K562 (cell line): ENCODE data around the gene ADCY5. TPM values are rescaled to one million over a fixed set of nuclear protein-coding genes. Genes with fewer than 3 reads are reported as not detected.

ENCODE experiments used
- ATAC-seq: fragments of 200-7000 bp; cut with Tn5 transposase; 3 replicates; pipeline ENCODE4 v1.9.1; 2020; ENCODE audit warnings: moderate library complexity
- BruUV-seq: library from RNA; stranded (reverse); fragments of 400-500 nt; replicated peaks from 2 replicates; lab custom pipeline; 2021; lab: Mats Ljungman, UMichigan
- CTCF ChIA-PET: fragments of 300-600 bp; formaldehyde crosslinking; extraction: SDS; loops from one replicate; lab custom pipeline; 2021; ENCODE audit warnings: low intra/inter-chr PET ratio; lab: Yijun Ruan, JAX
- POLR2A ChIA-PET: fragments of 300-600, 350-650 bp; sonication (Branson Sonifier 250); formaldehyde crosslinking; extraction: SDS; loops from one replicate; lab custom pipeline; 2021; ENCODE audit warnings: antibody characterized with exemption, inconsistent platforms; lab: Yijun Ruan, JAX
- DNase-seq, 4 experiments: peaks; one replicate each; pipeline versions ENCODE4 v3.0.0 to v3.0.0-alpha.2; 2011 to 2018; ENCODE audit warnings: low spot score in 3 of 4, mixed read lengths in 3 of 4; ENCODE audit errors: extremely low read depth in 1 of 4
- FAIRE-seq: peaks from 2 replicates; lab custom pipeline; 2011; peaks lifted over from hg19 to GRCh38; lab: Jason Lieb, UNC
- H2AFZ ChIP-seq: 2 replicates; pipeline ENCODE4 v1.6.0; 2011; ENCODE audit warnings: low read depth, low read length, control low read depth, inconsistent platforms
- H3K27ac ChIP-seq: fragments of 200-600 bp; 3 replicates; pipeline ENCODE4 v1.8.0; 2011; ENCODE audit warnings: low read depth, mild to moderate bottlenecking, control low read depth, inconsistent platforms, low read length, moderate library complexity, mixed read lengths; ENCODE audit errors: extremely low read depth
- H3K27me3 ChIP-seq, 2 experiments: fragments of 300-600 bp in 1 of 2; 2 replicates in 1 of 2; 3 replicates in 1 of 2; pipeline versions ENCODE4 v1.6.0 to v1.8.0; 2011; ENCODE audit warnings: inconsistent platforms in 2 of 2, low read length in 2 of 2, mild to moderate bottlenecking in 1 of 2, mixed read lengths in 1 of 2, moderate library complexity in 1 of 2; ENCODE audit not compliant: control insufficient read depth in 2 of 2, insufficient read depth in 2 of 2
- H3K36me3 ChIP-seq: fragments of 300-600 bp; 3 replicates; pipeline ENCODE4 v1.8.0; 2011; ENCODE audit warnings: mild to moderate bottlenecking, low read length, inconsistent platforms; ENCODE audit not compliant: control insufficient read depth, insufficient read depth
- H3K4me1 ChIP-seq, 2 experiments: fragments of 200-600 bp in 1 of 2; replicated peaks in 1 of 2; 2 replicates in 1 of 2; 3 replicates in 1 of 2; pipeline versions ENCODE4 v1.5.1 to v1.8.0; 2011; ENCODE audit warnings: inconsistent platforms in 2 of 2, low read length in 2 of 2, mild to moderate bottlenecking in 1 of 2, mixed read lengths in 1 of 2, moderate library complexity in 1 of 2; ENCODE audit not compliant: control insufficient read depth in 2 of 2, insufficient read depth in 2 of 2
- H3K4me2 ChIP-seq: 2 replicates; pipeline ENCODE4 v1.6.1; 2011; ENCODE audit warnings: low read length, control low read depth, inconsistent platforms, mixed read lengths; ENCODE audit not compliant: insufficient read depth
- H3K4me3 ChIP-seq: fragments of 200-600 bp; sonication (generic), shearing (Covaris generic); 2 replicates; pipeline ENCODE4 v1.5.1; 2016; ENCODE audit warnings: control low read depth, inconsistent platforms
- H3K79me2 ChIP-seq: fragments of 200-600 bp; 3 replicates; pipeline ENCODE4 v1.8.0; 2011; ENCODE audit warnings: low read length, inconsistent platforms; ENCODE audit not compliant: control insufficient read depth, insufficient read depth
- H3K9ac ChIP-seq, 2 experiments: 2 replicates each; pipeline versions ENCODE4 v1.6.0 to v1.6.1; 2011; ENCODE audit warnings: low read depth in 2 of 2, low read length in 2 of 2, control low read depth in 1 of 2, inconsistent platforms in 1 of 2, mild to moderate bottlenecking in 1 of 2, mixed read lengths in 1 of 2; ENCODE audit not compliant: insufficient read depth in 1 of 2
- H3K9me1 ChIP-seq: one replicate; pipeline ENCODE4 v1.6.0; 2011; ENCODE audit warnings: inconsistent platforms, mild to moderate bottlenecking, low read length, moderate library complexity; ENCODE audit not compliant: control insufficient read depth, insufficient read depth
- H3K9me3 ChIP-seq: replicated peaks from 2 replicates; pipeline ENCODE4 v1.5.1; 2011; ENCODE audit warnings: low read depth, low read length, inconsistent platforms; ENCODE audit not compliant: control insufficient read depth, insufficient read depth
- H4K20me1 ChIP-seq: replicated peaks from 2 replicates; pipeline ENCODE4 v1.6.1; 2011; ENCODE audit warnings: low read length, inconsistent platforms, mixed read lengths; ENCODE audit not compliant: control insufficient read depth, insufficient read depth
- BRD4 ChIP-seq: fragments of 200-600 bp; sonication (generic); IDR thresholded peaks from 2 replicates; pipeline ENCODE4 v1.6.1; 2017; ENCODE audit warnings: inconsistent platforms
- CBX5 ChIP-seq: IDR thresholded peaks from 2 replicates; pipeline ENCODE4 v1.6.1; 2014; ENCODE audit warnings: low read depth, borderline replicate concordance
- GATAD2A ChIP-seq: fragments of 450-650 bp; IDR thresholded peaks from 2 replicates; pipeline ENCODE4 v1.6.1; 2017
- HDAC8 ChIP-seq: fragments of 450-650 bp; IDR thresholded peaks from 2 replicates; pipeline ENCODE4 v1.6.1; 2016; ENCODE audit warnings: mild to moderate bottlenecking, missing genetic modification characterization, moderate library complexity, missing compliant biosample characterization
- HNRNPL ChIP-seq: fragments of 200-400 bp; formaldehyde crosslinking; IDR thresholded peaks from 2 replicates; pipeline ENCODE4 v1.6.1; 2017; ENCODE audit warnings: low read depth, mild to moderate bottlenecking, low read length
- KLF16 ChIP-seq: IDR thresholded peaks from 2 replicates; pipeline ENCODE4 v1.6.1; 2016; ENCODE audit warnings: antibody characterized with exemption
- NCOR1 ChIP-seq: fragments of 450-650 bp; IDR thresholded peaks from 2 replicates; pipeline ENCODE4 v1.6.1; 2016; ENCODE audit warnings: mild to moderate bottlenecking, moderate library complexity
- RERE ChIP-seq: sonication (generic); formaldehyde crosslinking; IDR thresholded peaks from 2 replicates; pipeline ENCODE4 v1.8.0; 2023; ENCODE audit warnings: missing genetic modification reagents, mild to moderate bottlenecking, borderline replicate concordance
- SMARCE1 ChIP-seq: fragments of 450-650 bp; IDR thresholded peaks from 2 replicates; pipeline ENCODE4 v1.7.1; 2016; ENCODE audit warnings: mild to moderate bottlenecking
- SNRNP70 ChIP-seq: fragments of 200-400 bp; formaldehyde crosslinking; optimal IDR thresholded peaks from 2 replicates; pipeline ENCODE3; 2017; ENCODE audit warnings: low read depth, low read length
- ZBTB7A ChIP-seq: IDR thresholded peaks from 2 replicates; pipeline ENCODE4 v1.6.1; 2011; ENCODE audit warnings: low read depth, mild to moderate bottlenecking, low read length, moderate library complexity, borderline replicate concordance; ENCODE audit not compliant: control insufficient read depth
- ZC3H4 ChIP-seq: sonication (generic); formaldehyde crosslinking; IDR thresholded peaks from 2 replicates; pipeline ENCODE4 v1.9.0; 2021; ENCODE audit warnings: missing genetic modification reagents, borderline replicate concordance
- ZNF121 ChIP-seq: sonication (generic); formaldehyde crosslinking; conservative IDR thresholded peaks from 2 replicates; pipeline ENCODE4 v1.8.0; 2022; ENCODE audit warnings: missing genetic modification reagents
- ZNF212 ChIP-seq: fragments of 450-650 bp; formaldehyde crosslinking; IDR thresholded peaks from 2 replicates; pipeline ENCODE4 v1.4.0; 2020; ENCODE audit warnings: mild to moderate bottlenecking
- ZNF668 ChIP-seq: fragments of 250-450 bp; sonication (Bioruptor Pico); IDR thresholded peaks from 2 replicates; pipeline ENCODE4 v1.8.0; 2022; ENCODE audit warnings: mild to moderate bottlenecking, inconsistent platforms
- WGBS: fragments of 100-300 bp; shearing (Covaris generic); methylation state at CpG from one replicate; pipeline ENCODE4 v1.1.6; 2016; ENCODE audit warnings: low coverage, mixed read lengths; ENCODE audit not compliant: insufficient coverage; ENCODE audit errors: missing lambda C conversion rate; 5-methylcytosine and 5-hydroxymethylcytosine counted together
- in situ Hi-C: fragments of 300-500 bp; cut with MboI; formaldehyde crosslinking; loops from 4 replicates; pipeline ENCODE4 v1.15.0; 2018; ENCODE audit warnings: inconsistent platforms, mixed read lengths
- intact Hi-C: fragments of 100-400 bp; cut with micrococcal nuclease; formaldehyde crosslinking; loops from 2 replicates; pipeline ENCODE4 v1.14.2; 2022
- polyA plus RNA-seq, 8 experiments: library from polyadenylated mRNA; depleted of rRNA in 4 of 8; stranded (reverse) in 5 of 8; unstranded in 3 of 8; fragments of >200 nt; fragmentation: Nextera tagmentation in 2 of 8; fragmentation: Illumina TruSeq in 1 of 8; extraction: Ambion mirVana in 2 of 8; extraction: Trizol in 1 of 8; gene quantifications; 2 replicates each; pipeline versions ENCODE4 v1.2.1 to v1.2.3, GENCODE V29; 2011 to 2014; ENCODE audit warnings: inconsistent platforms in 1 of 8, missing spikeins in 1 of 8
- total RNA-seq, 7 experiments: library from RNA; depleted of rRNA in 6 of 7; stranded (reverse); fragments of >200 nt in 6 of 7; fragmentation: Illumina TruSeq in 2 of 7; extraction: Trizol in 2 of 7; gene quantifications; 2 replicates each; pipeline versions ENCODE4 v1.2.1 to v1.2.3, GENCODE V29; 2011 to 2021; ENCODE audit warnings: low replicate concordance in 1 of 7

The ADCY5 gene
- total and polyA plus RNA-seq, 9 of the 15 experiments (the other 6 are each of a cell fraction or from before 2014, with no cell fraction given), result under 0.01 TPM; not detected in 8

- Histone ChIP-seq H3K27ac (no peak overlapping the region), H2AFZ (no peak overlapping the region), H3K9me3 (no peaks in the 10 kb centered on the region), H3K9ac (no peak overlapping the region), H3K79me2 (no peaks in the 10 kb centered on the region), H3K4me3 (no peak overlapping the region), H3K4me1 (no peaks in the 10 kb centered on the region; a peak in 1 of 5 replicates), H3K27me3 (peaks cover 0 to 37% of the 10 kb centered on the region in 2 experiments; a peak in 2 of 5 replicates), H3K4me2 (no peak overlapping the region), H3K9me1 (no peaks in the 10 kb centered on the region), H3K36me3 (no peaks in the 10 kb centered on the region), H4K20me1 (no peaks in the 10 kb centered on the region)
- in situ Hi-C loops, result no loop called here
- no peak for DNase-seq
- POLR2A ChIA-PET, result no interaction called here
- TF ChIP-seq HDAC8 (tag) (no peak), SNRNP70 (no peak), KLF16 (no peak), ZNF121 (no peak), HNRNPL (no peak), CBX5 (no peak), ZNF668 (no peak), ZC3H4 (CRISPR knock-in tag) (no peak), RERE (CRISPR knock-in tag) (no peak), ZNF212 (CRISPR knock-in tag) (no peak), SMARCE1 (no peak), ZBTB7A (no peak), NCOR1 (no peak), GATAD2A (no peak), BRD4 (no peak)
- no TSS peak for BruUV-seq
- no peak for FAIRE-seq
- ATAC-seq, result no peak
- WGBS, result 4% methylated on average over 17 of the region's 26 CpGs
- CTCF ChIA-PET, result no interaction called here
- intact Hi-C loops, result no loop called here
Measured at GRCh38 chr3:123383091-123384053, 65.5 kb downstream of the ADCY5 start.
